Glomerular visceral epithelial cell (primary cell): ENCODE measurements around the gene OR10V1.

Experiments
- DNase-seq: peaks from one replicate; pipeline ENCODE4 v3.0.0-alpha.2; 2016; ENCODE audit errors: extremely low spot score

Gene OR10V1

GRCh38 chr11:59713745-59714144, at the start of gene OR10V1:
Gene OR10V1, minus strand, starts transcription at chr11:59713845. Its CDS starts 0 bp downstream, at chr11:59713845.
- DNase-seq: no peak

GRCh38 chr11:59761993-59762392, 48.3 kb upstream of the OR10V1 start:
- no peak for DNase-seq

GRCh38 chr11:59760771-59761170, 47.1 kb upstream of the OR10V1 start:
- no peak for DNase-seq

GRCh38 chr11:59759900-59760299, 46.3 kb upstream of the OR10V1 start:
- no peak for DNase-seq

- DNase-seq: no peak
Observed at GRCh38 chr11:59758401-59759037, 44.9 kb upstream of the OR10V1 start.

- DNase-seq: peak; percentile 31
Observed at GRCh38 chr11:59756845-59757244, 43.2 kb upstream of the OR10V1 start.

GRCh38 chr11:59756558-59756840, 42.9 kb upstream of the OR10V1 start:
- peak; percentile 32 for DNase-seq

- DNase-seq: peak; percentile 89
Observed at GRCh38 chr11:59755701-59756557, 42.3 kb upstream of the OR10V1 start.

- peak; percentile 79 for DNase-seq
Observed at GRCh38 chr11:59754859-59755700, 41.4 kb upstream of the OR10V1 start, which contains the start of gene STX3. Gene STX3, plus strand, starts transcription at chr11:59755376. Its CDS starts 230 bp downstream, at chr11:59755606.

GRCh38 chr11:59754494-59754858, 40.8 kb upstream of the OR10V1 start:
- no peak for DNase-seq

- peak; percentile 82 for DNase-seq
Observed at GRCh38 chr11:59753650-59754493, 40.2 kb upstream of the OR10V1 start.

- DNase-seq: no peak
Observed at GRCh38 chr11:59746111-59746510, 32.5 kb upstream of the OR10V1 start.

GRCh38 chr11:59730896-59731565, 17.4 kb upstream of the OR10V1 start:
- no peak for DNase-seq

- no peak for DNase-seq
Observed at GRCh38 chr11:59729834-59730233, 16.2 kb upstream of the OR10V1 start.

- DNase-seq: peak; percentile 16
Observed at GRCh38 chr11:59728913-59729312, 15.3 kb upstream of the OR10V1 start.

- no peak for DNase-seq
Observed at GRCh38 chr11:59728154-59728553, 14.5 kb upstream of the OR10V1 start.

GRCh38 chr11:59727426-59727825, 13.8 kb upstream of the OR10V1 start:
- DNase-seq: no peak

- no peak for DNase-seq
Observed at GRCh38 chr11:59724066-59724465, 10.4 kb upstream of the OR10V1 start.

GRCh38 chr11:59719556-59719955, 5.9 kb upstream of the OR10V1 start:
- DNase-seq: no peak

GRCh38 chr11:59716051-59716450, 2.4 kb upstream of the OR10V1 start:
- no peak for DNase-seq
